HG03025 (cell line): ENCODE results near the gene RAMP2.

Experiments
- ATAC-seq: cut with Tn5 transposase; IDR thresholded peaks from one replicate; pipeline ENCODE4 v1.9.1; 2021; ENCODE audit warnings: mild to moderate bottlenecking, moderate library complexity; ENCODE audit not compliant: unreplicated experiment, low FRiP score

The RAMP2 gene

DNA sequence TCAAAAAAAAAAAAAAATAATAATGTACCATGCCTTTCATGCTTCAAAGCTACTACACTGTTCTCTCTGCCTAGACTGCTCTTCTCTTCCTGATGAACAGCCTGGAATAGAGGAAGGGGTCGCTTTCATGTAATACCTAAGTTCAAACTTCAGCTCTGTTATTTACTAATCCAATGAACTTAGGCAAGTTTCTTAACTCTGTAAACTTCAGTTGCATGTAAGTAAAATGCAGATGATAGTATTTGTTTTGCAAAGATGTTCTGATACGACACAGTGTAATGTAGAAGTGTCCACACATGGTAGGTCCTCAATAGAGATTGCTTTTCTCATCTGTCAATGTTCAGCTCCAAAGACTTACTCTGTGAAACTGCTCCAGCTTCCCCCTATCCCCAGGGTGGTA, 30.9 kb downstream of the RAMP2 start:
- ATAC-seq: no peak

DNA sequence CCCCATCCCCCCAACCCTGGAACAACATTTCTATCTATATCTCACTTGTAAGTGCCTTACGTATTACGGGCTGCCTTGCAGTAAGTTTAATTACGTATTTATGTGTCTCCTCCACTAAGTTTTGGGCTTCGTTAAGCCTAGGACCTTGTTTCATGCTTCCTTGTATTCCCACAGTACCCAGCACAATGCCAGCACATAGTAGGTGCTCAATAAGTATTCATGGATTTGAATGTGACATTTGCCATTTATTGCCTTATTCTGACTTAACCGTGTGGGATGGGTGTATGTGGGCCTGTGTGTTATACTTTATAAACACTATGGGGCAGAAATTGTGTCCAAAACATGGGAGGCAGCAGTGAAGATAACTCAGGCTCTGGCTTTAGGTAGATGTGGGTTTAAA, 31.5 kb downstream of the RAMP2 start:
- ATAC-seq: no peak

DNA sequence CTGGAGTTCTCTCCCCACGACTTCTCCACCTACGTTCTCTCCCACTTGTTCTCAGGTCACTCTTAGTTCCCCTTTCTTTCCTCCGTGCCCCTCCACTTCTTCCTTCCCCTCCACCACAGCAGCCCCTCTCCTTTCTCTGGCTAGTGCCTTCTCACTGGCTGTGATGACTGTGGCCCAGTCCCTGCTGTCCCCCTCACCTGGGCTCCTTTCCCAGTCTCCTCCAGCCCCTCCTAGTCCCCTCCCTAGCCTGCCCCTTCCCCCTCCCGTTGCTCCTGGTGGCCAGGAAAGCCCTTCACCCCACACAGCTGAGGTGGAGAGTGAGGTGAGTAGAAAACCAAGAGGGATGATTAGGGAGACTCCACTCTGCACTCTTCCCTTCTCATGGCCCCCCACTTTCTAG, 34.0 kb downstream of the RAMP2 start:
- no peak for ATAC-seq

DNA sequence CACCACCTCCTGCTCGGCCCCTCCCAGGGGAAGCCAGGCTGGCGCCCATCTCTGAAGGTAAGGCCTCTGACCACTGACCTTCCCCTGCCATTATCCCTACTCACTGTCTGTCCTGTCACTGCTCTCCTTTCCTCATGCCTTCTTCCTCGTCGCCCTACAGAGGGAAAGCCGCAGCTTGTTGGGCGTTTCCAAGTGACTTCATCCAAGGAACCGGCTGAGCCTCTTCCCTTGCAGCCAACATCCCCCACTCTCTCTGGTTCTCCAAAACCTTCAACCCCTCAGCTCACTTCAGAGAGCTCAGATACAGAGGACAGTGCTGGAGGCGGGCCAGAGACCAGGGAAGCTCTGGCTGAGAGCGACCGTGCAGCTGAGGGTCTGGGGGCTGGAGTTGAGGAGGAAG, 34.4 kb downstream of the RAMP2 start:
- no peak for ATAC-seq

DNA sequence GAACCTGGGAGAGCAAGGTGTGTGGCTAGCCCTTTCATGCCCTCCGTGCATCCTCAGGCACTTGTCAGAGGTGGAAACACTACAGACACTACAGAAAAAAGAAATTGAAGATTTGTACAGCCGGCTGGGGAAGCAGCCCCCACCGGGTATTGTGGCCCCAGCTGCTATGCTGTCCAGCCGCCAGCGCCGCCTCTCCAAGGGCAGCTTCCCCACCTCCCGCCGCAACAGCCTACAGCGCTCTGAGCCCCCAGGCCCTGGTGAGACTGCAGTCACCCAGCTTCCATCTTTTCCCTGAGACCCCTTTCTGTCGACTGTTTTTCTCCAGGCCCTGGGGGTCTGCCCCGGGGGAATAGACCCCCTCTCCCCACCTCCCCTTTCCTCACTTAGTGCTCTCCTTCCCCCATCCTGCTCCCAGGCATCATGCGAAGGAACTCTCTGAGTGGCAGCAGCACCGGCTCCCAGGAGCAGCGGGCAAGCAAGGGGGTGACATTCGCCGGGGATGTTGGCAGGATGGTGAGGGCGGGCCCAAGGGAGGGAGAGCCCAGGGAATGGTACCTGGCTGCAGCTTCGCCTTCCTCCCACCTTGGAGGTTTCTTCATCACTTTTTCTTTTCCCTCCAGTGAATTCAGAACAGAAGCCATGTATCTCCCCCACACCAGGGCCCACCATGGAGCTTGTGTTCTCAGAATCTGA, 35.2 kb downstream of the RAMP2 start:
- no peak for ATAC-seq

DNA sequence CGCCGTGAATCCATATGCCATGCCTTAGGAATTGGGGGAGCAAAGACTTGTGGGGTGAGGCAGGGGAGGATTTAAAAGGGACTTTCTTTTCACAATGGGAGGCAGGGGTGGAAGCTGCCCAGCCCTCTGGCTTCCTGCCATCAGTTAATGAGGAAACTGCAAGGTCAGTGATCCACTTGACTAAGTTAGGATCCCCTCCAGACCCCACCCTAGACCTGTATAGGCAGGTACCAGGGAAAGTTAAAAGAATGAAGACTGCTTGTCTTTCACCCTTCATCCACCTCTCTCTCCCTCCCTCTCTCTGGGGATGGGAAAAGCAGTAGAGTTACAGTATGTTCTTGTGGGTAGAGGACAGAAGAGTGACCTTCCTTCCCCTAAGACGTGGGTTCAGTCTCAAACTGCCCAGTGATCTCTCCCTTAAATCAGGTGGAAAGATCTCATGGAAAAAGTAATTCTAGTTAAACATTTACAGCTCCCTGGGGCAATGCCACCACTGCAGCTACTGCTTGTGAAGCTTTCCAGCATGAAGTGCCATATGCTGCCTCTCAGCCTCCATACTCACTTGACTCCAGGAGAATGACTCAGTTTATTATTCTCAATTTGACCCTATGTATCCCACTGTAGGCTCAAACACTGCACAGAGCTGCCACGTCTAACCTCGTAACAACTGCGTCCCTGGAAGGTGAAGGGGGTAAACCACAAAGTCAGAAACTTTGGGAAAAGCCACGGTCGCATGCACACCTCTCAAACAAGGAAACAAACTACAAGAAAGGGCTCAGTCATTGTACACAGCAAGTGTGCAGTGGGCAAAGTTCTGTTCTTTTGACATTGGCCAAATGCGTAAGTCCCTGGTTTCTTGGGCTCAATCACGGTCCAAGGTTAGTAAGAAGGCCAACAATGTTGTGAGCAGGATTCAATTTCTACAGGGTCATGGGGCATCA, 36.3 kb downstream of the RAMP2 start:
- ATAC-seq: no peak

DNA sequence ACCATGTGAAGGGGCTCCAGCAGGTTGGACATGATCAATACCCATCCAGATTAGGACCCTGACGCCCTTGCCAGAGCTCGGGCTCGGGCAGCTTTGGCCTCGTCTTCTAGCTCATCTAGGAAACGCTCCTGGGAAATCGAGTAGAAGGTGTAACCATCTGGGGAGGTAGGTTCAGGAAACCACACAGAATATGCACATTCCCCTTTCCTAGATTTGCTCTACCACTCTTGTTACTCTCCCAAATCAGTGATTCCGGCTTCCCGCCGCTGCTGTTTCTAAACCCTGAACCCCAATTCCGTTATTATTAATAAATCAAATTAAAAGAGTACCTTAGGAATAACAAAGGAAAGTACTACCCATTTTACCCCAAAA, 37.0 kb downstream of the RAMP2 start:
- no peak for ATAC-seq

DNA sequence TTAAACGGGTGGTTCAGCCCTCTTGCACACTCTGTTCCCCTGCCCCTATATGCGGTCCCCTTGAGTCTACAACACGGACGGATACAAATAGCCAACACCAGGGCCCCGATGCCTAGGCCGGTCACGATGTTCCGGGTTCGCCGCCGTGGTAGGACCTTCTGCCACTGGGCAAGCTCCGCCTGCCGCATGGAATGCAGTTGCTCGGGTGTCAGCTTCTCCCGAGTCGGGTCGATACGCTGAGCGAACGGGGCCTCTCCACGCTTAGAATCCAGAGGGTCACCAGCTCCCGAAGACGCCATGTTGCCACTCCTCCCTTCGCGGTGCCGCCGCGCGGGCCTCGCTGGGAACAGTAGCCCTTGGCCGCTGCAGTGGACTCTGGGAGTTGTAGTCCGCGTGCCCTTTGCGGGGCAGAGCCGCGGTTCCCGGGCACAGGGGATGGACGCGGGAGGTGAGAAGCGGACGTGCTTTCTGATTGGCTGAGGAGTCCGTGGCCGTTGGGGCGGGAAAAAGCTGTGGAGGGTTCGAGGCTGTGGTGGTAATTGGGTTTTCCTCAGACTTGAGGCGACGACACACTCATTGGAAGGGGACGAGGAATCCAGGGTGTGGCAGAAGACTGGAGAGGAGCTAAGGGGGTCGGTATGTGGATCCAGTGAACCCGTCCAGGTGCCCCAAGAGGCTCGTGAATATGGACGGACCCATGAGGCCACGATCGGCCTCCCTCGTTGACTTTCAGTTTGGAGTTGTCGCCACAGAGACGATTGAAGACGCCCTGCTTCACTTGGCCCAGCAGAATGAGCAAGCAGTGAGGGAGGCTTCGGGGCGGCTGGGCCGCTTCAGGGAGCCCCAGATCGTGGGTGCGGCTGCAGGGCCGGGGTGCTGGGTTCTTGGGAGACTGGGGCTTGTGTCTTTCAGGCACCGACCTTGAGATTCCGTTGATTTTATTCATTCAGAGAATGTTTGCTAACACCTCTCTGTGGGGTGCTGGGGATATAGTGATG, 37.7 kb downstream of the RAMP2 start, which contains the start of the genes CNTD1 and COA3:
TSS of gene CNTD1 (plus strand) at position 479 of the 998 bp plus-strand sequence. CDS start at position 686, 207 bp downstream.
TSS of gene COA3 (minus strand) at position 322 of the 998 bp plus-strand sequence. CDS start at position 299, 23 bp downstream.
- no peak for ATAC-seq

DNA sequence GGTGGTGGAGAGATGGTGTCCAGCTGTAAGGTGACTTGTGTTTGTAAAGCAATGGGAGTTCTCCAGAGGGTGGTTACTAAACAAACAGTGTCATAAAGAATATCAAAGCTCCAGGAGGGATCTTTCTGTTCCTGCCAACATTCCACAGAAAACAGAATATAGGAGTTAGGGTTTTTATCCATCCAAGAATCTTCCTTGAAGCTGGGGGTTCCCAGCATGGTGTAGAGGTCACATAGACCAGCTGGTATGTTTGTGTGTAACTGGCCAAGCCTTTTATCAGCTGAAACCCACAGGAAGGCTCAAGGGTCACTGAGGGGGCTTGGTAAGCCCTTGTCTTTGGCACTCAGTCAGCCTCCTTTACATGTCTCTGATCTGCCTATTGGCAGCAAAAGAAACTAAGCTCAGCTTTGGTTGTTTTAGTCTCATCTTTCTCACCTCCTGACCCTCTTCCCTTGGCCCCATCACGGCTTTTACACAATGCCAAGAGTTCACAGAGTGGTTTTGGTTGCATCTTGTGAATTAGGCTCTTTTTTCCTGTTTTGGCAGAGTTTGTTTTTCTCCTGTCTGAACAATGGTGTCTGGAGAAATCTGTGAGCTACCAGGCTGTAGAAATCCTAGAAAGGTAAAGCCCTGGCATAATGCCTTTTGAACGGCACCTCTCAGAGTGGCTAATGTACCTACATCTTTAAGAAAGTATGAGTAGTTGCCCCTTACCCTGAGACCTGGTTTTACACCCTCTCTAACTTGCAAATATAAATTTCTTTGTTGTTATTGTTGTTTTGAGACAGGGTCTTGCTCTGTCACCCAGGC, 42.3 kb downstream of the RAMP2 start:
- ATAC-seq: no peak

DNA sequence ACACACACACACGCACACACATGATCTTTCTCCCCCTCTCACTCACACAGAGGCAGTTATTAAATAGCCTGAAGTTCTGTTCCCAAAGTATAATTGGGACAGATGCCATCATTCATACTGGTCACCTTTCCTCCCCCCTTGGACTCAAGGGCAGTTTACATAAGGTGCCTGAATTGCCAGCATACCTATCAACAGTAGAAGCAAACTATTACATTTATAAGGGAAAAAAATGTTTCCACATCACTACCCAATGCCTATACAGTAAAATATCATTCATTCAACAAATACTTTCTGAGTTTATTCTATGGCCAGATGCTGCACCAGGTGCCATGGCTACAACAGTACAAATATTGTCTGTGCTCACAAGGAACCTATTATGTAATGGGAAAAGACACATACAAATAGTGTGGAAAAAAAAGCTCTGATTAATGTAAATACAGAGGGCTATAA, 43.9 kb downstream of the RAMP2 start:
- no peak for ATAC-seq

DNA sequence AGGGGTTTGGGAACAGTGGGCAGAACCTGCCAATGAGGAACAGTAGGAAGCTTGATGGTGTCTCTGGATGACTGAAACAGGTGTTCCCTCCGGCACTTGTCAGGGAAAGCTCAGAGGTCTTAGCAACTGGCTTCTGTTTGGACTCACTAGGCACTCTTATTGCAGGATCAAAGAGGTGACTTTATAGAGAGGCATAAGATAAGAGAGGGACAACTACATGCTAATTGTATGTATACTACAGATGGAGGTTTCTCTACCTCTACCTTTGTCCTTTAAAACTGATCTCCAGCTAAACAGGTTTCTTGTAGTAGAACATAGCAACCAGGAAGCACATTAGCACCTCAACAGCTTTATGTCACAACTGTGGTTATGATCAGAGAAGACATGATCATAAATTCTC, 45.2 kb downstream of the RAMP2 start:
- no peak for ATAC-seq

DNA sequence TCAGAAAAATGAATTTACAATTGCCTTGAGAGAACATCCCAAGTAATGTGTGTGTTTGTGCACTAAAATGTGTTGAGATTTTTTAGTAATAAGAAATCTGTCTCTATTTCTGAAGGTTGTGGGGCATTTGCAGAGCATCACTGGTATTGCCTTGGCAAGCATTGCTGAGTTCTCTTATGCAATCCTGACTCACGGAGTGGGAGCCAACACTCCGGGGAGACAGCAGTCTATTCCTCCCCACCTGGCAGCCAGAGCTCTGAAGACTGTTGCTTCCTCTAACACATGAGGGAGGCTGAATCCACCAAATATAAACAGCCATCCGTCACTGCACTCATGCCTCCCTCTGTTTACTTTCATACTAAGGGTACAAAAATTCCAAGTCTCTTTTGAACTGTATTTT, 48.2 kb downstream of the RAMP2 start:
- ATAC-seq: no peak
